Fibroblast of villous mesenchyme (primary cell): ENCODE measurements around the gene TAF4. TPM values are rescaled to one million over a fixed set of nuclear protein-coding genes. Genes with fewer than 3 reads are reported as not detected.

Experiments
- DNase-seq: peaks from one replicate; pipeline ENCODE4 v3.0.0-alpha.2; 2010; ENCODE audit warnings: low read depth
- H3K4me3 ChIP-seq: 2 replicates; pipeline ENCODE4 v1.5.1; 2011; ENCODE audit warnings: low read depth, mild to moderate bottlenecking, low read length
- total RNA-seq: library from RNA; depleted of rRNA; stranded (reverse); fragments of >200 nt; gene quantifications from 2 replicates; pipeline ENCODE4 v1.2.3, GENCODE V29; 2012
- TF ChIP-seq, protein P1 (sequence below): IDR thresholded peaks from 2 replicates; pipeline ENCODE4 v1.5.1; 2012; ENCODE audit warnings: low read depth, mild to moderate bottlenecking, low read length; ENCODE audit not compliant: insufficient read depth

TAF4 gene
- total RNA-seq, 1 donor, result 3.0 TPM

DNA sequence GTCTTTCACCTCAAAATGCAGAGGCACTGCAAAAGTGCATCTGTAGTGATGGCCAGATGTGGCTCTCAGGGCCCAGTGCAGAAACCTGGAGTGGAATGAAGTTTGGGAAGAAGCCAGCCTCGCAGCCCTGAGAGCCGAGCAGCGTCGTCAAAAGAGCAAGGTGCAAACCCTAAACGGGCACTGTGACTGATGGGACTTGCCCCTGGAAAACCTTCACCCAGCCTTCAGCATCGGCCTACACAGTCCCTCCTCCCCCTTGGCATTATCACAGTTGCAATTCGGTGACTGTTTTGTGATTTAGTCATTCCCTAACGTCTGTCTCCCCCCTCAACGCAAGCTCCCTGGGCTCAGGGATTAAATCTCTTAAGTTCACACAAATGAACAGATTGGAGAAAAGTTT, 38.6 kb downstream of the TAF4 start:
- H3K4me3 ChIP-seq, result no peak overlapping the region
- TF ChIP-seq, protein P1, sequence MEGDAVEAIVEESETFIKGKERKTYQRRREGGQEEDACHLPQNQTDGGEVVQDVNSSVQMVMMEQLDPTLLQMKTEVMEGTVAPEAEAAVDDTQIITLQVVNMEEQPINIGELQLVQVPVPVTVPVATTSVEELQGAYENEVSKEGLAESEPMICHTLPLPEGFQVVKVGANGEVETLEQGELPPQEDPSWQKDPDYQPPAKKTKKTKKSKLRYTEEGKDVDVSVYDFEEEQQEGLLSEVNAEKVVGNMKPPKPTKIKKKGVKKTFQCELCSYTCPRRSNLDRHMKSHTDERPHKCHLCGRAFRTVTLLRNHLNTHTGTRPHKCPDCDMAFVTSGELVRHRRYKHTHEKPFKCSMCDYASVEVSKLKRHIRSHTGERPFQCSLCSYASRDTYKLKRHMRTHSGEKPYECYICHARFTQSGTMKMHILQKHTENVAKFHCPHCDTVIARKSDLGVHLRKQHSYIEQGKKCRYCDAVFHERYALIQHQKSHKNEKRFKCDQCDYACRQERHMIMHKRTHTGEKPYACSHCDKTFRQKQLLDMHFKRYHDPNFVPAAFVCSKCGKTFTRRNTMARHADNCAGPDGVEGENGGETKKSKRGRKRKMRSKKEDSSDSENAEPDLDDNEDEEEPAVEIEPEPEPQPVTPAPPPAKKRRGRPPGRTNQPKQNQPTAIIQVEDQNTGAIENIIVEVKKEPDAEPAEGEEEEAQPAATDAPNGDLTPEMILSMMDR, result no peak
- no peak for DNase-seq

DNA sequence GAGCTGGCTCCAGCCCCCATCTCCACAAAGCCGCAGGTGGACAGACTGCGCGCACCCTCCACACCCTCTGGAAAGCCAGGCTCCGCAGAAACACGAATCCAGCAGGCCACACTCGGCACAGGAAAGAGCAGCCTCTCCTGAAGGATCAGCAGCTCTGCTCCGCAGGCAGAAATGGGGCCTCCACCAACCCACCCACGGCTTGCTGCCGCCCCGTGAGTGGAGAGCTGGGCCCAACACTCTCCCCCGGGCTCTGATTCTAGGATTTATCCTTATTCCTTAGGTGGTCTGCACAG, 39.2 kb downstream of the TAF4 start:
- TF ChIP-seq, protein P1, result no peak
- no peak for DNase-seq
- no peak overlapping the region for H3K4me3 ChIP-seq

DNA sequence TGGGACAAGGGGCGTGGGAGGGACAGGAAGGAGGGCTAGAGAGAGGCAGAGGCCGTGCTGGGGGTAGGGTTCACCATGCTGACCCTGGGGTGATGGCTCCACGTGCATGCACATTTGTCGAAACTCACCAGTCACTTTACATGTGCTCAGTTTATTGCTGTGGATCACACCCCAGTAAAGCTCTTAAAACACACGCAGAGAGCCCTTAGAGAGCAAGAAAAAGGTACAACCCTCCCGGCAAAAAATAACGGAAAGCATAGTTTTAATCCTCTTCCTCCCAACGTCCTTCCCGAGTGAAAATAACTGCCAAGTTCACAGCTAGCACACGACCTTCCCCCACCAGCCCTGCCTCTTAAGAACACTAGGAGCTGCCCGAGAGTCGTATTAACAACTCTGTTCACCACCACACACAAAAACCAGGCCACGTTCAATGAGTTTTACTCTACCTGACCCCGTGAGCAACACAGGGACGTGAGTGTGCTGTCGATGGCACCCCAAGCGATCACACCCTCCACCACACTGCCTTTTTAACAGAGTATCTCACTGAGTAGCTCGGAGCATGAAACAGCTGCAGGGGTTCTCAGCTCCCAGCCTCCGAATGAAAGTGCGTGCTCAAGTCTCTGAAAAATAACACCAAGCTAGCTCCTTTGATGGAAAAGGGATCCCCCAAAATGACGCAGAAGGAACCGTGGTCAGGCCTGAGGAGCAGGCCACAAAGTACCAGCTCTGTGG, 39.7 kb downstream of the TAF4 start:
- DNase-seq, result peak; percentile 87
- TF ChIP-seq, protein P1, result peak; percentile 93
- H3K4me3 ChIP-seq, result no peak overlapping the region

DNA sequence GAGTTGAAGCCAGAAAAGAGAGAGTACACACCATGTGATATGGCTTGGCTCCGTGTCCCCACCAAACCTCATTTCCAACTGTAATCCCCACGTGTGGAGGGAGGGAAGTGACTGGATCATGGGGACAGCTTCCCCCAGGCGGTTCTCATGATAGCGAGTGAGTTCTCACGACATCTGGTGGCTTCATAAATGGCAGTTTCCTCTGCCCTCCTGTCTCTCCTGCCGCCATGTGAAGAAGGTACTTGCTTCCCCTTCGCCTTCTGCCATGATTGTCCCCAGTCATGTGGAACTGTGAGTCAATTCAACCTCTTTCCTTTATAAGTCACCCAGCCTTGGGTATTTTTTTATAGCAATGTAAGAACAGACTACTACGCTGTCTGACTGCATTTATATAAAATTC, 40.3 kb downstream of the TAF4 start:
- TF ChIP-seq, protein P1, result no peak
- DNase-seq, result peak; percentile 38
- no peak overlapping the region for H3K4me3 ChIP-seq

DNA sequence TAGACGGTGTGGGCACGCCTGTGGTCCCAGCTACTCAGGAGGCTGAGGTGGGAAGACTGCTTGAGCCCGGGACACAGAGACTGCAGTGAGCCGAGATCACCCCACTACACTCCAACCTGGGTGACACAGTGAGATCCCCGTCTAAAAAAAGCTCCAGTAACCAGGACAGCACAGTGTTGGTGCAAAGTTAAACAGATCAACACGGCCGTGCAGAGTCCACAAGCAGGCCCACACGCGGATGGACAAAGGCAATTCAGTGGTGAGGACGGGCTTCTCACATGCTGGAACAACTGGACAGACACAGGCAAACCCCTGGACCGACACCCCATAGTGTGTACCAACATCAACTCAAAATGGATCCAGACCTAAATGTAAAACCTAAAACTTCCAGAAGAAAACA, 41.7 kb downstream of the TAF4 start:
- no peak overlapping the region for H3K4me3 ChIP-seq
- no peak for DNase-seq
- TF ChIP-seq, protein P1, result no peak

DNA sequence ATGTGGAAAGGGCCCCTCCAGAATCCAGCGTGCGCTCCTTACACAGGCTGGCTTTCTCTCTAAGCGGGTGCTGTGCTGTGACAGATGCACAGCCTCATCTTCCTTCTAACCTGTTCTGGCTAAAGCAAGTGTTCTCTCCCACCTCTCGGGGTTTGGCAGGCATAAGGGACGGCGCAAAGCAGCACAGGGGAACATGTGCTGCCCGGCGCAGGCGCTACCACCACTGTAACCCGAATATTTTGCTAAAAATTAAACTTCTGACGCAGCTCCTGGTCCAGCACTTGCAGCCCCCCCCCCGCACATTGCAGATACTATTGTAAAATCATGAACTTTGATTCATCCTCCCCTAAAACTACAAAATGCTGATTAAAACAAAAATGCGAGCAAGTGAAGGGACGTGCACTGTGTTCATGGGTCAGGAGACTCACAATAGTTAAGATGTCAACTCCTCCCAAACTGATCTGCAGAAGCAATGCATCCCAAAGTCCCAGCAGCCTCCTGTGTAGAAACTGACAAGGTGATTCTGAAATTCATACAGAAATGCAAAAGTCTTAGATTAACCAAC, 43.0 kb downstream of the TAF4 start:
- H3K4me3 ChIP-seq, result no peak overlapping the region
- TF ChIP-seq, protein P1, result no peak
- no peak for DNase-seq
